Left kidney (tissue), 2 donors: ENCODE results near the gene POPDC3. TPM values are rescaled to one million over a fixed set of nuclear protein-coding genes. Genes with fewer than 3 reads are reported as not detected.
"Not testable (repeated sequence)": the region's sequence is repeated elsewhere in the genome, so short reads cannot be mapped to it uniquely, and the experiment has no call there.

Source experiments
- DNase-seq: peaks from one replicate; pipeline ENCODE4 v3.0.0-alpha.2; 2013
- polyA plus RNA-seq: library from polyadenylated mRNA; unstranded; fragments of 120-200 nt; gene quantifications from one replicate; pipeline ENCODE4 v1.2.1, GENCODE V29; 2013; ENCODE audit not compliant: insufficient read length

Gene POPDC3
- polyA plus RNA-seq, 1 donor = 0.27 TPM

- DNase-seq = no peak
Observed at GRCh38 chr6:105196076-105196475, 16.3 kb upstream of the POPDC3 start.

- DNase-seq = no peak
Observed at GRCh38 chr6:105194591-105194990, 14.8 kb upstream of the POPDC3 start.

- DNase-seq = no peak
Observed at GRCh38 chr6:105194106-105194505, 14.3 kb upstream of the POPDC3 start.

- DNase-seq = no peak
Observed at GRCh38 chr6:105193647-105194046, 13.8 kb upstream of the POPDC3 start.

- DNase-seq = no peak
Observed at GRCh38 chr6:105192707-105193465, 13.1 kb upstream of the POPDC3 start.

GRCh38 chr6:105191351-105191750 lies 11.5 kb upstream of the POPDC3 start:
- no peak for DNase-seq

GRCh38 chr6:105189026-105189820 lies 9.4 kb upstream of the POPDC3 start:
- no peak for DNase-seq

GRCh38 chr6:105188251-105188650 lies 8.4 kb upstream of the POPDC3 start:
- no peak for DNase-seq

GRCh38 chr6:105186576-105186975 lies 6.8 kb upstream of the POPDC3 start:
- no peak for DNase-seq

- no peak for DNase-seq
Observed at GRCh38 chr6:105184921-105185320, 5.1 kb upstream of the POPDC3 start.

- DNase-seq = no peak
Observed at GRCh38 chr6:105181981-105182515, 2.2 kb upstream of the POPDC3 start.

- no peak for DNase-seq
Observed at GRCh38 chr6:105178636-105179035, 1.2 kb downstream of the POPDC3 start.

- DNase-seq = no peak
Observed at GRCh38 chr6:105178110-105178509, 1.7 kb downstream of the POPDC3 start.

- DNase-seq = no peak
Observed at GRCh38 chr6:105177556-105177955, 2.3 kb downstream of the POPDC3 start.

- no peak for DNase-seq
Observed at GRCh38 chr6:105174512-105174911, 5.3 kb downstream of the POPDC3 start.

GRCh38 chr6:105172515-105172914 lies 7.3 kb downstream of the POPDC3 start:
- DNase-seq = not testable (repeated sequence)

- DNase-seq = no peak
Observed at GRCh38 chr6:105170059-105170458, 9.8 kb downstream of the POPDC3 start.

GRCh38 chr6:105167914-105168313 lies 11.9 kb downstream of the POPDC3 start:
- no peak for DNase-seq

- DNase-seq = no peak
Observed at GRCh38 chr6:105164418-105164817, 15.4 kb downstream of the POPDC3 start.

- DNase-seq = no peak
Observed at GRCh38 chr6:105163183-105163582, 16.6 kb downstream of the POPDC3 start.

- no peak for DNase-seq
Observed at GRCh38 chr6:105162377-105162776, 17.4 kb downstream of the POPDC3 start.

- DNase-seq = no peak
Observed at GRCh38 chr6:105161421-105161820, 18.4 kb downstream of the POPDC3 start.

GRCh38 chr6:105153676-105154075 lies 26.1 kb downstream of the POPDC3 start:
- DNase-seq = no peak
